ENCODE data around the gene ALDH1A3. TPM values are rescaled to one million over a fixed set of nuclear protein-coding genes. Genes with fewer than 3 reads are reported as not detected.

Gene ALDH1A3
- total RNA-seq (2022; extraction: Qiagen RNA extraction; ENCODE audit: low read depth): 15.6 to 26.0 TPM (median 18.8 TPM) in 5 replicates

DNA sequence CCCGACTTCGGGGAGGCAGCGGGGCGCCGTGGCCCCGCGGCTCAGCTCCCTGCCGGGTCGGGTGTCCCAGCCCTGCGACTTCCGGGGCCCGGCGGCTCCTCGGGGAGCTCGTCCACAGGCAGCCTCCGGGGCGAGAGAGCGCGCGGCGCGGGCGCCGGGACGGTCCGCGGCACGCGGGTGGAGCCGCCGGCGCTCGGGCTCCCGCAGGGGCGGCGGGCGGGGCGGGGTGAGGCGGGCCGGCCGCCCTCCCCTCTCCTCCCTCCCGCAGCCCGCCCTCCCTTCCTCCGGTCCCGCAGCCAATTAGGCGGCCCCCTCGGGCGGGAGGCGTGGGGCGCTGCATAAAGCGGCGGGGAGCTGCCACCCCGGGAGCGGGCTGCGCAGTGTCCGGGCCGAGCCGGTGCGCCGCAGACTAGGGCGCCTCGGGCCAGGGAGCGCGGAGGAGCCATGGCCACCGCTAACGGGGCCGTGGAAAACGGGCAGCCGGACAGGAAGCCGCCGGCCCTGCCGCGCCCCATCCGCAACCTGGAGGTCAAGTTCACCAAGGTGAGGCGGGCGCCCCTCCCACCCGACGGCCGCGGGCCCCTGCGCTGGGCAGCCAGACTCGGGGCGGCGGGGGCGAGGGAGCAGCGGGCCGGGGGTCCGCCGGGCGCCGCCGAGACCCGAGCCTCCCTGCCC is at the start of gene ALDH1A3:
Gene ALDH1A3 (plus strand): TSS at position 368 of the 675 bp plus-strand sequence. CDS start 77 bp downstream, at position 445.

DNA sequence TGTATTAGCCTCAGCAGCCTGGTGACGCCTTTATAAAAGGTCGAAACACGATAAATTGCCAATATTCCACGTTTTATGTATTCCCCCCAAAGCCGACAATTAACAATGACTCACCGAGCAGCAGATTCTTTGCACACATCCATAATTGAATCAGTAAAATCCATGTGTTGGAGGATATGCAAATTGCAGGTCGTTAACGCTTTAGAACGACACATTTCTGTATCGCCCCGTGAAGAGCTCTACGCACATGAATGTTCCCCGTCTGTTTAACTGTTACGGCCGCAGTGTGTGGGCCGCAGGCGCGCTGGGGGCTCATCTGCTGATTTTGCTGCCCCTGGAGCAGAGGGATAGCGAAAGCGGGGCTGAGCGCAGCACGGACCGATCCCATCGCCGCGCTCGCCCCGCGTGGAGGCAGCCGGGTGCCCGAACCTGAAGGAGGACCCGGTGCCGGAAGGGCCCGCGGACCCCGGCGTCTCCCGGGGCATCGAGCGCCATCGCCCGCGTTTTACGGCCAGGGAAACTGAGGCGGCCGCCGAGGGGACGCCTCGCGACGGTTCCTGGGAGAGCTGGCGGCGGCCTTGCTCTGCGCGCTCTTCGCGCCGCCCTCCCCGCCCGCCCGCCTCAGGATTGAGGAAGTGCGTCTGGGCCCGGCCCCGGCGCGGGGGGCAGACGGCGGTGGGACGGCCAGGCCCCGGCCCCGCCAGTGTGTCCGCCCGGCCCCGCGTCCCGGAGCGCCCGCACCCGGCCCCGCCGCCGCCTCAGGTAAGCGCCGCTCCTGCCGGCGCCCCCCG is 39.3 kb downstream of the ALDH1A3 start, which contains the start of gene LRRK1:
Gene LRRK1 (plus strand): TSS at position 668 of the 791 bp plus-strand sequence. CDS start 5,276 bp downstream, outside the sequence.

Other genes with a start within 250 kb of the ALDH1A3 start
- 15.3 to 23.8 TPM (median 20.7 TPM) in 5 replicates for gene LRRK1, start 39.5 kb downstream of the ALDH1A3 start, total RNA-seq (2022; extraction: Qiagen RNA extraction; ENCODE audit: low read depth)